DMS 273 (cell line): ENCODE measurements around the gene PSAT1.

Experiments used
- DNase-seq: peaks from one replicate; lab custom pipeline; 2025; ENCODE audit not compliant: unreplicated experiment; lab: John Stamatoyannopoulos, UW

Gene PSAT1

DNA sequence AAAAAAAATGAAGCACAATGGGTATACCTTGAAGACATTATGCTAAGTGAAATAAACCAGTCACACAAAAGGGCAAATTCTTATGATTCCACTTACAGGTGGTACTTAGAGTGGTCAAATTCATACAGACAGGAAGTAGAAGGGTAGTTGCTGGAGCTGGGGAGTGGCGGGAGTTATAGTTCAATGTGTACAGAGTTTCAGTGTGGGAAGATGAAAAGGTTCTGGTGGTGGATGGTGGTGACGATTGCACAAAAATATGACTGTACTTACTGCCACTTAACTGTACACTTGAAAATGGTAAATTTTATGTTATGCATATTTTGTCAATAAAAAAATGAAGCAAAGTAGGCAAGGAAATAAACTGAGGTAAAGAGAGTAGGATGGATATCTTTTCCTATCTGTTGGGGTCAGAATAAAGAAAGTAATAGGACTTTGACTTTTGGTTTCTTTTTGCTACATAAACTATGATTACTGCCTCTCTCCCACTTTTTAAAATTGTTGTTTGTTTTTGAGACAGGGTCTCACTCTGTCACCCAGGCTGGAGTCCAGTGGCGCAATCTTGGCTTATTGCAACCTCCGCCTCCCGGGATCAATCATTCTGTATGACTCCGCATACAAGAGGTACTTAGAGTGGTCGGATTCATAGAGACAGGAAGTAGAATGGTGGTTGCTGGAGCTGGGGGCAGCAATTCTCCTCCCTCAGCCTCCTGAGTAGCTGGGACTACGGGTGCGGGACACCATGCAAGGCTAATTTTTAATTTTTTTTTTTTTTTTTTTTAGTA, 4.0 kb upstream of the PSAT1 start:
- no peak for DNase-seq

DNA sequence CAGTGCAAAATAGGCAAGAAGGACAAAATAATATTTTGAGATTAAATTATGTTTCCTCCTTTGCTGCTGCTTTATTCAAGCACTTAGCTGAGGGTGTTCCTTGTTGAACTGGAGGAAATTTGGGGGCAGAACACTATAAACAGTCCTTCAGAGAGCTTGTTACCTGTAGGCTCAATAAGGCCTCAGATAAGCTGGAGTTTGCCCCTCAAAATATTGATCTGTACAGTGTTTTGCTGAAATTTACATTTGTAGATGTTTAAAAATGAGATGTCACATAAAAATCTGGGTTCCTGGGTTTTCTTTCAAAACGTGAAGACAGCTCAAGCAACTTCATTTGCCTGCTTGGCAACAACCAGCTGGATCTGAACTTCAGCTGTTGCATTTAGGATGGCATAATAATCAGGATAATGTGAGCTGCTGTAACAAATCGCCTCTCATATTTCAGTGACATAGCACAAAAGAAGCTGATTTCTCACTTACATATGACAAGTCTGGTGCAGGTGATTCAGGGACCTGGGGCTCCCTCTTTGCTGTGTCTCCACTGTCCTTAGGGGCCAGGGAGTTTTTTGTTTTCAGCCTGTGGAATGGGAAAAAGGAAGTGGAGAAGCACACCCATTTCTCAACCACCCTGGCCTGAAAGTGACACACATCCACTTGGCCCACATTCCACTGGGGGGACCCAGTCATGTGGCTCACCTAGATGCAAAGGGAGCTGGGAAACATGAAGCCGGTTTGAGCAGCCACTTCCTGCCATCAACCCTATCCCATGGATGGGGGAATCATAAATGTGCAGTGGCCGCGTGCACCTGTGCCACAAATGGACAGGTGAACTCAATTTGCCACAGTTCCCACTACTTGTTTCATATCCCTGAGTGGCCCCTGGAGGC, 2.4 kb upstream of the PSAT1 start:
- DNase-seq = peak; percentile 13

DNA sequence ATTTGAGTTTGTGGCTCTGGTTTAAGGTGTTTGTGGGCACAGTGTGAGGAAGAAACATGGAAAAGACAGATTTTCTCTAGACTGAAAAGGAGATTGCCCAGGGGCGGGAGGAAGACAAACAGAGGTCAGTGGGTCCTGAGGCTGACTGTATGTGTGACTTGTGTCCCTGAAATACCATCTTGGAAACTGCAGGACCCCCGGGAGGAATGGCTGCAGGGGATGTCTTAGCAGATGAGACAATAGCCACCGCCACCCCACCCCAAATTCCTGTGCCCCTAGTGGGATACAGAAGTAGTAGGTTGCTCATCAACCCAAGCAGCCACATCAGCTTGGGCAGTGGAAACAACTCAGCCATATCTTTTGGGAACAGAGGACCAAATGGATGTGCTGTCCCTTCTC, 1.7 kb upstream of the PSAT1 start:
- DNase-seq = no peak

DNA sequence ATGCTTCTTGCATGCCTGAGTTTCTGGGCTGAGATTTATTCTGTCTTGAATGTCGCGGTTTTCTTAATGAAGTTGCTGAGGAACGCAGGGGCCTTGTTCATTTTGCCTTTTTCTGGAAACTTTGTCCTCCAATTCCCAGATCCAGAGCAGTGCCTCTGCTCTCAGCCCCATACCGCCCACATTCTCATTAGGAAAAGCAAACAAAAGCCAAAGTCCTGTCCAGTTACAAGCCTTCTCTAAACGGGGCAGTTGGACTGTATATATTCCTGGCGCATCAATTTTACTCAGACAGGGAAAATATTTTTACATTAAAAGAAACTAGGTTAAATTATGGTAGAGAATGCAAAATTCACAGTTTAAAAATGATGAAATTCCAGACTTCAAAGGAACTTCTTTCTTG, 1.2 kb upstream of the PSAT1 start:
- peak; percentile 47 for DNase-seq

DNA sequence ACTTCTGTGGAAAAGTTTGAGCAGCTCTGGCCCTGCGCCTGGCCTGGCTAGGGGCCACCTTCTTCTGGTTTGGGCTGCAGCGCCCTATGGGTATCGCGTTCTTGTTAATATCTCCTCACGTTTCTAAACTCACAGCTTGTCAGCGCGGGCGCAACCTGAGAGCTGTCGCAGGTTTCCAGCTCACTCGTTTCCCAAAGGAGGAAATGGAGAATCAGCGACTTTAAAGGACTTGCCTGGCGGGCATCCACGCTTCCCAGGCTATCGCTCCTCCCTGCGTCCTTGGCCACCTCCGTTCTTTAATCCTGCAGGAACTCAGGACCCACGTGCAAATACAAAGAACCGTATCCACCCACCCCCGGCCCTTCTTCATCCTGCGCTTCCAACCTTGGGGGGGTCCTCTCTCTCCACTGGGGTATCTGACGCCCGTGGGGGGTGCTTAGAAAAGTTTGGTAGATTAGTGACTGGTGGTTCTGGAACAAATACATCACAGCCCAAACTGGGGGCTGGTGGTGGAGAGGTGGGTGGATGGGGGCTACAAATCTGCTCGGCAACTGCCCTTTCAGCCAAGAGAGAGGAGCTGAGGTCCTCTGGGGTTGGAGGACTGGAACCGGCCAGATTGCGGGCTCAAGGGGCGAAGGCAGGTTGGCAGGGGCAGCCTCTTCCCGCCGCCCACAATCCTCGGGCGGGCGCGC, 578 bp upstream of the PSAT1 start:
- peak; percentile 84 for DNase-seq

DNA sequence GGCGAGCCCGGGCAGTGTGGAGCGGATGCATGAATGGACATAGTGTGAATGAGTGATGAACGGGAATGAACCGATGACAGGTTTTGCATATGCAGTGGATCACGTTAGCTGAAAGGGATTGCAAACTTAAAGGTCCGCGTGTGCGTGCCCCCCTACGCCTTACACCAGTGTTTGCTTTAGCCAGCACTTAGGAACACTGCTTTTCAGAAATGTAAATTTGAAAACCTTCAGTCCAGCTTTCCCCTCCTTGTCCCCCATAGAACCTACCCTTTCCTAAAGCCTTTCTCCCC, 692 bp downstream of the PSAT1 start:
- no peak for DNase-seq

DNA sequence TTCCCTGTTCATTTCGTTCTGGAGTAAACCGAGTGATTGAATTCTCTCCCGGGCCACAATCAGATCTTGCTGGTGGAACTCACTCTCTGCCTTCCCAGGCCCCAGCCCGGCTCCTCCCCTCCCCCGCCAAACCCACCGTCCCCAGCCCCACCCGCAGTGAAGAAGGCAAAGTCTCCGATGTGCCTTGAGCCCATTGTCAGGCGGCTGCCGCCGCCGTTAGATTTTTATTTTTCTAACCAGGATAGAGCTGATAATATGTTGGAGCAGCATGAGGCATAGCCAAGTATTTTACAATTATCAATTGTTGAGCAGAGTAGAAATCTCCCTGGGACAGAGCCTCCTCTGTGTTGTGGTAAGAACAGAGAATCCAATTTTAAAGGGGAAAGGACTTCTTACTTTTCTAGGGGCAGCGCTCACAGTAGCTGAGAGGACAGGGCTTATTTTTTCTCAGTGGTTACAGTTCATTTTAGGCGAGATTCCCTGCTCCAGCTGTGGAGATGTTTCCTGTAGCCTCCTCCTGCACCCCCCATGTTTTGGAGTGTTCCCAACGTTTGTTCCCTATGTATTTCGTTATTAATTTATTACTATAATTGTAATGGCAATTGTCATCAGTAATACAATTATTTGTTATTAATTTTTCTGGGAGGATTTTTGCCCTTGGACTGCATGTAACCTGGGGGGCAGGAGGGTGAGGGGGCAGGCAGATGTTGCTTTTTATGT, 1.3 kb downstream of the PSAT1 start:
- peak; percentile 56 for DNase-seq

DNA sequence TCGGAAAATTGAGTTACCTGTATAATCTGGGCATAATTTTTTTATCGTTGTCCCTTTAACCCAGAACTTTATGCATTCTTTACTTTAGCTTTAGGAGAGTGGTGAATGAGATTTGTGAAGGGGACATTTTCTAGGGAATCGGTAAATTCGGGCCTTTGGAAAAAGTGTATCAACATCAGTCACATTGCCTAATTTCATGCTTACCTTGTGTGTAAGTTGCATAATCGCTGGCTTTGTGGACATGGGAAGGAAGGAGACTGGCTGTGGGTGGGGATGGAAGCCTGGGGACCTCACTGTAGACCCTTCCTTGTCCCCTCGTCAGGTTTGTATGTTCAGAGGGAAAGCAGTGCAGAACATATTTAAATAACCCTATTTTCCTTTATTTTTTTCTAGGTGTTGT, 3.3 kb downstream of the PSAT1 start:
- no peak for DNase-seq

DNA sequence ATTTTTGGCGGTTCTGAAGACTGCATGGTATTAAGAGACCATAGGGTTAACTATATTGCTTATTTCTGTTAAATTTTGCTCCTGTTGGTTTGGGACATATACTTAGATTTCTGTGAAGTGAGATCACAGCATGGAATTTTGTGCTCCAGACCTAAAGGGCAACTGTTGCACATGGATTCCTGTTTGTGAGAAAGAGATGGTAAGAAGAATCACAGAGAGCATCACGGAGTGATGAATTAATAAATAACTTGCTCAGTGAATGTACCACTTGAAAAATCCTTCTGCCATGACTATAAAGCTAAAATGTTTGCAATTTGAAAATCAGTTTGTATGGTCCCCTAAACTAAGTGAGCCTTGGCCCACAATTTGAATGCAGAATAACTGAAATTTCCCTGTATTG, 4.5 kb downstream of the PSAT1 start:
- no peak for DNase-seq

DNA sequence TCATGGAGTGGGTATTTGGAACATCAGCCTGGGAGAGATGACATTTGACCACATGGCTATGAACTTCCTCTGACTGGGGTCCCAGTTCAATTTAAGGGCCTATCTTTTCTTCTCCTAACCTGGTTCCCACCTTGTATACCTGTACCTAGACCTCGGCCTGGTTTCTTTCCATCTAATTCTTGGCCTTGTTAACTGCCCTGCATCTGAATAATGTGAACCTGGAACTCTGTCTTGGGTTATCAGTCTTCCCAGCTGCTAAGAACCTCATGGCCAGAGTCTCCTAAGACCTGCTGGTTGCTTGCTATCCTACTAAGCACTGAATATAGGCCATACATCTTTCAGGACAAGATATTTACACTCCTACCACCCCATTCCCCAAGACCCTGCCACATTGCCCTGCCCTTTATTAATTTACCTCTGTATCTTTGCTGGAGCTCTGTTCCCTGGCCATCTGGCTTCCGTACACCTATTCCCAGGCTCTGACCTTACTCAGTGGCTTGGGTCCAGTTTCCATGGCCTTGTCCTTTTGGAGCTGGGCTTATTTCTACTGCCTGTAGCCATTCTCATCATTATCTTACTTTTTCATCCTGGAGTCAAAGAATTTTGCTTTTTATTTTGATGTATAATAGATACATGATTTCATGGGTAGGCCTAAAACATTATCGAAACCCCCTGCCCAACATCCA, 6.6 kb downstream of the PSAT1 start:
- DNase-seq = no peak

DNA sequence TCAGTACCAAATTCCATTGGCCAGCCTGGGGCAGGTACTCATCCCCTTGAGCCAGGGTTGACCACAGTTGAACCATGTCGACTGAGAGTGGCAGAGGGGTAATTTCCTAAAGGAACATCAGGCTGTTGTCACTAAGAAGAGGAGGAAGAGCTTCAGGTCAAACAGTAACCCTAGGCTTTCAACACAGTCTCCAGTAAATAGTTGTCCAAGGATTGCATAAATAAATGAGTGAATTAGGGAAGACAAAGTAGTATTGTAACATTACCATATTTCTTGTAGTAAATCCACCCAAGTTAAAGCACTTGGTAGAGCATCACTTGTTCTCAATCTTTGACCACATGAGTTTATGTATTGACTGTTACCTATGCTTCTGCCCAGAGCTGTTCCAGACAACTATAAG, 7.4 kb downstream of the PSAT1 start:
- no peak for DNase-seq

DNA sequence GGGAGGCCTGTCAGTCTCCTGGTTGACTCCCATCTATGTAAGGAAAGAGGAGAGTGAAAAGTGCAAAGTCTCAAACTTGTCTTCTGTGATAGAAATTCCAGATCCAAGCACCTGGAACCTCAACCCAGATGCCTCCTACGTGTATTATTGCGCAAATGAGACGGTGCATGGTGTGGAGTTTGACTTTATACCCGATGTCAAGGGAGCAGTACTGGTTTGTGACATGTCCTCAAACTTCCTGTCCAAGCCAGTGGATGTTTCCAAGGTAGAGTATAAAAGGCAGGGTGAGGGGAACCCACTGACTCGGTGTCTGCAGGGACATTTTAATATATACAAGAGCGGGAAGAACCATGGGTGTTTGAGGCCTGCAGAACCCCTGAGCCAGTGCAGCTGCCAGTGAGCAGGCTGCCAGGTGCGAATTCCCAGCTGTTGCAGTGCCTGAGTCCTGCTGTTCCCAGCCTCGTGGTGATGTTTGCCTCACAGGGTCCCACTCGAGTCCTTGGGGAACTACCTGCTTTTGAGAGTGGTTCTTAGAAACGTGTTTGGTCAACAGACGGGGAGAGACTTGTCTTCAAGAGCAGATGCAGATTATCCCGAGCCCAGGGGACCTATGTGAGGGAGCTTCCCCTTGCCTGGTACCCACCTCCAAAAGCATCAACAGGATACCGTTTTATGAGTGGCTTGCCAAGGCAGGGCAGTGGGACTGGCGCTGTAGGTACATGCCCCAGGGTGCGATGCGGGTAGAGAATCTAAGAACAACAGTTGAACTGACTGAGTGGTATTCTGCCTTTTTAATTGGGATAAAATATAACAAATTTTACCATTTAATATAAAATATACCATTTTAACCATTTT, 9.5 kb downstream of the PSAT1 start:
- DNase-seq = no peak

DNA sequence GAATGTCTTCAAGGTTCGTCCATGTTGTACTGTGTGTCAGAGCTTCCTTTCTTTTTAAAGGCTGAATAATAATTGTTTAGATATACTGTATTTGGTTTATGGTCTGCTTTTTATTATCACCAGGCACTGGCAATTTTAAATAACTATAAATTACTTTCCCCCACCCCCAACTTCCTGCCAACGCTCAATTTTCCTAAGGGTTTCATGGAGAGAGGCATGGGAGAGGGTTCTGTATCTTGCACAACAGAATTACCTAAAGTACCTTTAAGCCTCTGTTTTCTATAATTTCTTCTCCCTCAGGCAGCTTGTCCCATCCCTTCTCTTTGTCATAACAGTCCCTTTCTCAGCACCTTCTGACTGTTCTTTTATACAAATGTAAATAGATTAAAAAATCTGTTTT, 10.4 kb downstream of the PSAT1 start:
- DNase-seq = no peak

DNA sequence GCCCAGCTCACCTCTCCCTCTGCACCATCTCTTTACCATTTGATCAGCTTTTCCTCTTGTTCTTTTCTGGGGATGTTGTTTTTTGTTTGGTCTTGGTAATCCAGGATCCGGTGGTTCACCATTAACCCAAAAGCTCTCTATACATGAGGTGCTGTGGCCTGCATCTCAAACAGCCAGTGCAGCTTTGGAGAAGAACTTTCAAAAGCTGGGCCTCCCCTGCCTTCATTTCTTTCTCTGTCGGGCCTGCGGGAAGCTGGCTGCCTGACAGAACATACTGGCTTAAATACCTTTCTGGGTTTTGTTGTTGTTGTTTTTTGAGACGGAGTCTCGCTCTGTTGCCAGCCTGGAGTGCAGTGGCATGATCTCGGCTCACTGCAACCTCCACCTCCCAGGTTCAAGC, 12.1 kb downstream of the PSAT1 start:
- no peak for DNase-seq

DNA sequence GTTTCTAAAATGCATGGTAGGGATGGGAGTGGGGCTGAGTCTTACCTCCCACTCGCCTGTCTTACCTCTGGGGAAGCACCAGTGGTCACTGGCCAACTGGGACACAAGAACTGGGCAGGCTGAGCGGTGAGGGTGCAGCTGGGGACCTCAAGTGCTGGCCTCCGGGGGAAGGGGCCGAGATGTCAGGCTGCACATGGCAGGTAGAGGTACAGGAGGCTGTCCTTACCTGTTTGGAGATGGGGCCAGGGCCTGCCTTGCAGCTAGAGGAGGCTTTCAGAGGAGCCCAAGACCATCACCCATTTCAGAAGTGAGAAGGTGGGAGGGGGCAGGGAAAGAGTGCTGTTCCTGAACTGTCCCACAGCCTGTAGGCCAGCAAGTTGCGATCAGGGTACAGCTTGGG, 14.2 kb downstream of the PSAT1 start:
- no peak for DNase-seq

DNA sequence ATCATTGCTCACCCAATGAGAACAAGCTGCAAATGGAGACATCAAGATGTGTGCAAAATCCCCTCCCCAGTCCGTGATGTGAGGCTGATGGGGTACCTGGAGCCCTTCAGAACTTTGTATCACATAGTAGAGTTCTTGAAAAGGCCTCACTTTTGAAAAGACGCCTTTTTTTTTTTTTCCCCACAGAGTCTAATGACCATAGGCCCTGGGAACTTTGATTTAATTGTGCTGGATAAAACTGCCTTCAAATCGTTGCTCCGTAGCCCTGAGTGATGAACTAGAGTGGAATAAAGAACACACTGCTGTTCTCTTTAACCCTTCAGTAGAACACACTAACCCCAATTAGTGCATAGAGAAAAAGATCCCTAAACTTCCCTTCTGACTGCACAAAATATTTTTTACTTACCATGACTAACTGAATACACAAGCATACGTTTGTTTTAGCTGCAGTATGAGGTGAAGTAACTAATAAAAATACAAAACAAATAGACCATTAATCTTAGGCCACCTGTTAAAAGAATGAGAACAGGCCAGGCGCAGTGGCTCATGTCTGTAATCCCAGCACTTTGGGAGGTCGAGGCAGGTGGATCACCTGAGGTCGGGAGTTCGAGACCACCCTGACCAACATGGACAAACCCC, 15.1 kb downstream of the PSAT1 start:
- DNase-seq = no peak

DNA sequence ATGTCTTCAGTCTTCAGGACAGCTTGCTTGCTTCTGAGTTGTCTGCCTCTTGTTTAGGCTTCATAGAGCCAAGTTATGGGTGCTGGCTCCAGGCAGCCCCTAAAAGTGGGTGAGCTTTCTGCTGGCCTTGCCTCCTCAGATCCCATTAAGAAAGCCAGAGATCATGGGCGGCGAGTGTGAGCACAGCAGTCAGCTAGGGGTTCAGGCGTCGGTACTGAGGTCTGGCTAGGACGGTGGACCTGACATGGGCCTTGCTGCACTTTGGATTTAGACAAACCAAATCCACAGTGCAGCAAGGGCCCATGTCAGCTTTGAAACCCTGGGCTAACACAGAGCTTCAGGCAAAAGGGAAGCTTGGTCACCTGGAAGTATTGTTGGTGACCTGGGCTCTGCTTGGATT, 17.6 kb downstream of the PSAT1 start:
- no peak for DNase-seq

DNA sequence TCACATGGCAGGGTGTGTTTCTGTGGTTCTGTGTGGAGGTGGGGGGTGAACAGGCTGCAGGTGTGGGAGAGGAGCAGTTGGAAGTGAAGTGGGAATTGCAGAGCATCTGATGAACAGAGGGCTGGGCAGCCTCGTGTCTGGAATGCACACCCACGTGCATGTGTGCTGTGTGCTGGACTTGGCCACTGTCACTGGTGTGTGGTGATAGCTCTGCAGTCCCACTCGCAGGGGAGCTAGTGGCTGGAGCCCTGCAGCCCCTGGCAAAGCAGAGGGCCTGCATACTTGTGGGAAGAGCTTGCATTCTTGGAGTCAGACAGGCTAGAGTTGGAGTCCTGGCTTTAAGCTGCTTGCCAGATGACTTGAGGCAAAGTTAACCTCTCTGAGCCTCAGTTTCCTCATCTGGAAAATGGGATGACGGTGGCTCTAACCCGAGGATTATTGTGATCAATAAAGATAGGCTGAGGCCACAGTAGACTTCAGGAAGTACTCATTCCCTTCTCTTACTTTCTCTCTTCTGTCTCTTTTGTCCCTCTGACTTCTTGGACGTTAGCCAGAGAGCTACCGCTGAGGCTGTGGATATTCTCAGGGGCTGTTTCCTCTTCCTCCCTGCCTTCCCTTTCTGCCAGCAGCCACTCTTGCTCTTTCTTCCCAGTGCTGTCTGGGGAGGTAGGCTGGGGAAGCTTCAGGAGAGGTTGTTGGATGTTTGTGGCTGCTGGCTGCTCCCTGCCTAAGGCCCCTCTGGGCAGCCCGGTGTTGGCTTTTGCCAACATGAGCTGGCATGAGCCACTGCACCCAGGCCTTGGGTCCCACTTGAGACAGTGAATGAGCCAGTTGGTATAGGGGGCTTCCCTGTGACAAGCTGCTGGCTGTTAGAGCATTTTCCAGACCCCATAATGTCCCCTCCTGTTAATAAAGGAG, 18.3 kb downstream of the PSAT1 start:
- DNase-seq = peak; percentile 47
